ENCODE data around the gene TBC1D22A. TPM values are rescaled to one million over a fixed set of nuclear protein-coding genes. Genes with fewer than 3 reads are reported as not detected.

Gene TBC1D22A
- total and polyA plus RNA-seq, 2 experiments from 2014 or later = 15.3 to 19.8 TPM

GRCh38 chr22:47102081-47102480 lies 339.6 kb downstream of the TBC1D22A start:
- Histone ChIP-seq H3K27ac (peak overlapping the region; percentile 89), H2AFZ (no peak overlapping the region), H3K79me2 (no peaks in the 10 kb centered on the region), H3K27me3 (no peaks in the 10 kb centered on the region), H3K4me2 (peak overlapping the region; percentile 33), H3K9me2 (replicated peaks; ENCODE audit: insufficient read depth) (no peaks in the 10 kb centered on the region), H3K4me1 (ENCODE audit: insufficient read depth) (peaks cover 15% of the 10 kb centered on the region), H4K20me1 (ENCODE audit: insufficient read depth, poor library complexity, severe bottlenecking) (no peaks in the 10 kb centered on the region), H3K36me3 (replicated peaks; ENCODE audit: insufficient read depth, low read depth) (no peaks in the 10 kb centered on the region), H3K4me3 (no peak overlapping the region), H3K9me3 (ENCODE audit: low read depth) (no peaks in the 10 kb centered on the region)
- DNase-seq (ENCODE audit: low spot score) = peak; percentile 7
- TF ChIP-seq EZH2 (IDR thresholded peaks at IDR 0.05; ENCODE audit: borderline replicate concordance) = no peak
- 79% methylated on average over 12 of the region's 12 CpGs for WGBS (ENCODE audit: low lambda C conversion rate, missing lambda C conversion rate)

- Histone ChIP-seq H3K9me3 (ENCODE audit: low read depth) (no peaks in the 10 kb centered on the region), H3K27ac (peak overlapping the region; percentile 89), H3K4me3 (no peak overlapping the region), H3K4me1 (ENCODE audit: insufficient read depth) (peaks cover 15% of the 10 kb centered on the region), H3K4me2 (peak overlapping the region; percentile 33), H4K20me1 (ENCODE audit: insufficient read depth, poor library complexity, severe bottlenecking) (no peaks in the 10 kb centered on the region), H2AFZ (no peak overlapping the region), H3K9me2 (replicated peaks; ENCODE audit: insufficient read depth) (no peaks in the 10 kb centered on the region), H3K27me3 (no peaks in the 10 kb centered on the region), H3K79me2 (no peaks in the 10 kb centered on the region), H3K36me3 (replicated peaks; ENCODE audit: insufficient read depth, low read depth) (no peaks in the 10 kb centered on the region)
- DNase-seq (ENCODE audit: low spot score) = peak; percentile 76
- TF ChIP-seq, protein P1, sequence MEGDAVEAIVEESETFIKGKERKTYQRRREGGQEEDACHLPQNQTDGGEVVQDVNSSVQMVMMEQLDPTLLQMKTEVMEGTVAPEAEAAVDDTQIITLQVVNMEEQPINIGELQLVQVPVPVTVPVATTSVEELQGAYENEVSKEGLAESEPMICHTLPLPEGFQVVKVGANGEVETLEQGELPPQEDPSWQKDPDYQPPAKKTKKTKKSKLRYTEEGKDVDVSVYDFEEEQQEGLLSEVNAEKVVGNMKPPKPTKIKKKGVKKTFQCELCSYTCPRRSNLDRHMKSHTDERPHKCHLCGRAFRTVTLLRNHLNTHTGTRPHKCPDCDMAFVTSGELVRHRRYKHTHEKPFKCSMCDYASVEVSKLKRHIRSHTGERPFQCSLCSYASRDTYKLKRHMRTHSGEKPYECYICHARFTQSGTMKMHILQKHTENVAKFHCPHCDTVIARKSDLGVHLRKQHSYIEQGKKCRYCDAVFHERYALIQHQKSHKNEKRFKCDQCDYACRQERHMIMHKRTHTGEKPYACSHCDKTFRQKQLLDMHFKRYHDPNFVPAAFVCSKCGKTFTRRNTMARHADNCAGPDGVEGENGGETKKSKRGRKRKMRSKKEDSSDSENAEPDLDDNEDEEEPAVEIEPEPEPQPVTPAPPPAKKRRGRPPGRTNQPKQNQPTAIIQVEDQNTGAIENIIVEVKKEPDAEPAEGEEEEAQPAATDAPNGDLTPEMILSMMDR (IDR thresholded peaks at IDR 0.05; ENCODE audit: poor library complexity) = no peak
- TF ChIP-seq EZH2 (IDR thresholded peaks at IDR 0.05; ENCODE audit: borderline replicate concordance) = no peak
- no peak for TF ChIP-seq EZH2phosphoT487 (IDR thresholded peaks at IDR 0.05; ENCODE audit: low read depth, severe bottlenecking, unreplicated experiment)
- WGBS (ENCODE audit: low lambda C conversion rate, missing lambda C conversion rate) = 24% methylated on average over 2 of the region's 2 CpGs
Observed at GRCh38 chr22:47102648-47103047, 340.2 kb downstream of the TBC1D22A start.

GRCh38 chr22:47105085-47105484 lies 342.6 kb downstream of the TBC1D22A start:
- Histone ChIP-seq H3K79me2 (no peaks in the 10 kb centered on the region), H3K9me3 (ENCODE audit: low read depth) (no peaks in the 10 kb centered on the region), H3K27ac (no peak overlapping the region), H2AFZ (no peak overlapping the region), H3K4me3 (no peak overlapping the region), H3K4me1 (ENCODE audit: insufficient read depth) (peaks cover 21% of the 10 kb centered on the region), H4K20me1 (ENCODE audit: insufficient read depth, poor library complexity, severe bottlenecking) (no peaks in the 10 kb centered on the region), H3K9me2 (replicated peaks; ENCODE audit: insufficient read depth) (no peaks in the 10 kb centered on the region), H3K4me2 (no peak overlapping the region), H3K36me3 (replicated peaks; ENCODE audit: insufficient read depth, low read depth) (no peaks in the 10 kb centered on the region), H3K27me3 (no peaks in the 10 kb centered on the region)
- no peak for DNase-seq (ENCODE audit: low spot score)
- TF ChIP-seq, protein P1 (IDR thresholded peaks at IDR 0.05; ENCODE audit: poor library complexity) = no peak
- TF ChIP-seq EZH2 (IDR thresholded peaks at IDR 0.05; ENCODE audit: borderline replicate concordance) (no peak), EZH2phosphoT487 (IDR thresholded peaks at IDR 0.05; ENCODE audit: low read depth, severe bottlenecking, unreplicated experiment) (no peak)
- 93% methylated on average over 4 of the region's 4 CpGs for WGBS (ENCODE audit: low lambda C conversion rate, missing lambda C conversion rate)

- peak overlapping the region; percentile 69 for H3K27ac ChIP-seq
- H3K79me2 ChIP-seq = no peaks in the 10 kb centered on the region
- 93% methylated on average over 5 of the region's 5 CpGs for WGBS (ENCODE audit: low lambda C conversion rate, missing lambda C conversion rate)
- no peaks in the 10 kb centered on the region for H3K9me2 ChIP-seq (replicated peaks; ENCODE audit: insufficient read depth)
- H3K36me3 ChIP-seq (replicated peaks; ENCODE audit: insufficient read depth, low read depth) = no peaks in the 10 kb centered on the region
- no peak for DNase-seq (ENCODE audit: low spot score)
- peaks cover 32% of the 10 kb centered on the region for H3K4me1 ChIP-seq (ENCODE audit: insufficient read depth)
- H3K4me3 ChIP-seq = no peak overlapping the region
- no peaks in the 10 kb centered on the region for H3K9me3 ChIP-seq (ENCODE audit: low read depth)
- H3K27me3 ChIP-seq = no peaks in the 10 kb centered on the region
- no peaks in the 10 kb centered on the region for H4K20me1 ChIP-seq (ENCODE audit: insufficient read depth, poor library complexity, severe bottlenecking)
- no peak overlapping the region for H2AFZ ChIP-seq
- TF ChIP-seq EZH2 (IDR thresholded peaks at IDR 0.05; ENCODE audit: borderline replicate concordance) (no peak), EZH2phosphoT487 (IDR thresholded peaks at IDR 0.05; ENCODE audit: low read depth, severe bottlenecking, unreplicated experiment) (no peak)
- TF ChIP-seq, protein P1 (IDR thresholded peaks at IDR 0.05; ENCODE audit: poor library complexity) = no peak
- H3K4me2 ChIP-seq = no peak overlapping the region
Observed at GRCh38 chr22:47106806-47107205, 344.4 kb downstream of the TBC1D22A start.
